Uterus (tissue), 2 donors: ENCODE results near the gene ACAP3.

ENCODE experiments used
- CTCF ChIP-seq, 4 experiments: fragments of 200-600 bp in 2 of 4; fragments of 450-650 bp in 2 of 4; sonication (generic) in 2 of 4; IDR thresholded peaks; one replicate each; pipeline ENCODE4 v1.5.1; 2016 to 2019; ENCODE audit warnings: antibody characterized with exemption in 4 of 4, mild to moderate bottlenecking in 2 of 4, moderate library complexity in 1 of 4
- POLR2A ChIP-seq, 2 donors: fragments of 450-650 bp; IDR thresholded peaks; one replicate each; pipeline ENCODE4 v1.6.1; 2016; ENCODE audit warnings: antibody characterized with exemption in 2 of 2, mild to moderate bottlenecking in 1 of 2, moderate library complexity in 1 of 2

DNA sequence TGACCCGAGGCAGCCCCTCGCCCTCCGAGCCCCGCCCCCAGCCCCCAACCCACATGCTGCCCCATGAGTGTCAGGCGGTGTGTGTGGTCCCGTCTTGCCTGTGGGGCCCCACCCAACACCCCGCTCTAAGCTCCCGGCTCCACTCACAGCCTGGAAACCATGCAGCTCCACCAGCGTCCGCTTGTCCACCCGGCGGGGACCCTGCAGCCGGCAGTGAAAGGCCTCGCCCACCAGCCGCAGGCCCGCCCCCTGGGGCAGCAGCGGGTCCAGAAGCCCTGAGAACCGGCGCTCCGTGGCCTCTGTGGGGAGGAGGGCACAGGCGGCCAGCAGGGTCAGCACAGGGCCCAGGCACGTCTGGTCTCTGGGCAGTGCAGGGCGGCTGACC is 63.9 kb downstream of the ACAP3 start:
- TF ChIP-seq CTCF (IDR thresholded peaks at IDR 0.05) (no peak), POLR2A (IDR thresholded peaks at IDR 0.05) (no peak)
